ENCODE measurements around the gene NDRG4. TPM values are rescaled to one million over a fixed set of nuclear protein-coding genes. Genes with fewer than 3 reads are reported as not detected.

NDRG4 gene, protein sequence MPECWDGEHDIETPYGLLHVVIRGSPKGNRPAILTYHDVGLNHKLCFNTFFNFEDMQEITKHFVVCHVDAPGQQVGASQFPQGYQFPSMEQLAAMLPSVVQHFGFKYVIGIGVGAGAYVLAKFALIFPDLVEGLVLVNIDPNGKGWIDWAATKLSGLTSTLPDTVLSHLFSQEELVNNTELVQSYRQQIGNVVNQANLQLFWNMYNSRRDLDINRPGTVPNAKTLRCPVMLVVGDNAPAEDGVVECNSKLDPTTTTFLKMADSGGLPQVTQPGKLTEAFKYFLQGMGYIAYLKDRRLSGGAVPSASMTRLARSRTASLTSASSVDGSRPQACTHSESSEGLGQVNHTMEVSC
- total RNA-seq: 290 TPM
- long read RNA-seq, transcript NDRG4-204 (16 exons, 3,626 nt): major isoform, 653 of 1,494 reads
- long read RNA-seq, transcript NDRG4-219 (1 exons, 2,700 nt): minor isoform, 85 of 1,494 reads
- long read RNA-seq, transcript NDRG4-201 (16 exons, 3,324 nt): minor isoform, 469 of 1,494 reads
- long read RNA-seq, partial matches to known transcripts: 75 of 1,494 reads
- long read RNA-seq, other reads (novel, unspliced or antisense): 205 of 1,494 reads

DNA sequence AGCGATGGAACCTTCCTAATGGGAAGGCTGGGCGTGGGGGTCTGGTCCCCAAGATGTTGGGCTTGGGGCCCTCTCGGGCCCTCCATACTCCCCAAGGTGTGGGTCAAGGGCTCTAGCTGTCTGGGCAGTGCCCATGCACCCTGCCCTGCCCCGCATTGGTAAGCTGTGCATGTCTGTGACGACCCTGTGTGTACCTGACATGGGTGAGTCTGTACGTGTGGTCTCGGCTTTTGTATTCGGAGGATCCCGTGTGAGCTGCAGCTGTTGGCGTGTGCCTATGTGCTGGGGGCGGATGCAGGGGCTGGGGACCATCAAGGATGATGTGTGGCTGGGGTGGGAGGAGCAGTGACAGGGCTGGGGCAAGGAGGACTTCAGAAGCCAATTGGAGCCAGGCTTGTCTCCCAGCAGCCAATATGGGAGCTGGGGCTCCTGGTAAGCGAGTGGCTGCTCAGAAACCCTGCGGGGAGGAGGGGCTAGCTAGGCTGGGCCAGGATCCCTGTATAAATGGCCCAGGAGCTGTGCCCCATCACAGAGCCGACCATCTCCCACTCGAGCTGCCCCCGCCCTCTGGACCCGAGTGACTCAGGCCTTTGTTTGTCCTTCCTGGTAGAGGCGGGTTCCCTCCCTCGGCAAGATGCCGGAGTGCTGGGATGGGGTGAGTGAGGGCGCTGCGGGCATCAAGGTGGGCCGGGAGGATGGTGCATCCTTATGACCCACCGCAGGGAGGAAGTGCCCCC lies at the start of gene NDRG4:
Gene NDRG4 (plus strand): TSS at position 529 of the 737 bp plus-strand sequence. CDS start 106 bp downstream, at position 635.
- no peak for ATAC-seq (ENCODE audit: poor library complexity)
- no peak for DNase-seq
- intact Hi-C loops (cut with DNase I): no loop called here

DNA sequence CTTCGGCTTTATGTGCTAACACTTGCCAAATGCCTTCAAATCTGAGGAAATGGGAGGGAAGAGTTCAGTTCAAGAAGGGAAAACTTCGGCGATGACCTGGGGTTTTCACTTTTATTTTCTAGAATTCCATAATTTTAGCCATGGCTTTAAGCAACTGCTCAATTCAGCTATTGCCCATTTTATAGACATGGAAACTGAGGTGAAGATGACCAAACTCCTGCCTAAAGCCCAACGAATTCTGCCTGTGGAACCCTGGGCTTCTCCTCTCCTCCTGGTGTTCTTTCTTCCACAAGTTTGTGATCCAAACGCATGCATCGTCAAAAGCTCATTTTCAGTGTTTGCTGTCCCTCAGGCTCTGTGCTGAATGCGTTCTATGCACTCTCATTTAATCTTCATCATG lies 49.4 kb upstream of the NDRG4 start:
- ATAC-seq (ENCODE audit: poor library complexity) (no peak), DNase-seq (no peak)
- intact Hi-C loops (cut with DNase I): no loop called here

DNA sequence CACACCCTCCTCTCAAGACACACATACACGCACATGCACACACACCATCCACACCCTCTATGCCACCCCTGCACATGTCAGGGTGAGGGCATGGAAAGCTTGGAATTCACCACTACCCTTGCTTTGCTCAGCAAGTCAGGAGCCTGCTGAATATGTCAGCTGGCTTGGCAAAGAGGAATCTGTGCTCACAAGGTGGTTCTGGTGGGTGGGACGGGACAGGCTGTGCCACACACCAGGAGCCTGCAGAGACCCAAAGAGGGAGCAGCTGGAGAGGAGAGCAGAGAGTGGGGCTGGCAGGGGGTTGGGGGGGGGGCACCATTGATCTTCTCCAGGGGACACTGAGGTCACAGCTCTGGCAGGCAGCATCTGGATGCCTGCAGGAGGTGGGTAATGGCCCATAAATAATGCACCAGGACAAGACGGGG lies 48.7 kb upstream of the NDRG4 start:
- DNase-seq (peak; percentile 41), ATAC-seq (ENCODE audit: poor library complexity) (peak; percentile 57)
- intact Hi-C loops (cut with DNase I): no loop called here

DNA sequence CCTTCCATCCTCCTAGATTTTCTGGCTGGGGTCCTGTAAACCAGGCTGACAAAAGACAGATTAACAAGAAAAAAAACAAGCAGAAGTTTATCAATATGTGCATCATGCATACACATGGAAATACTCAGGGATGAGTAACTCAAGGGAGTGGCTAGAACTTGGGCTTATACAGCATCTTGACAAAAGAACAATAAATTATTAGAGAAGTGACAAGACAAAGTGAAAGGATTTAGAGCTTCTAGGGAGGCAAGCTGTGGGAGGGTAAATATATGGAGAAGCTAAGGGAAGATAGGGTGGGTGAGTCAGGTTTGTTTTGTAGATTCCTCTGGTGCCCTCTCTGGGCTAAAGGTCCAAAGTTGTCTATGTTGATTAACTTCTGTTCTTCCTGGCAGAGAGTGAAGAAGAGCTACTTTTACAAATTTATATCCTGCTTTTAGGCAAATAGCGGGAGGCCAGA lies 48.0 kb upstream of the NDRG4 start:
- DNase-seq (no peak), ATAC-seq (ENCODE audit: poor library complexity) (peak; percentile 19)
- intact Hi-C loops (cut with DNase I): no loop called here

DNA sequence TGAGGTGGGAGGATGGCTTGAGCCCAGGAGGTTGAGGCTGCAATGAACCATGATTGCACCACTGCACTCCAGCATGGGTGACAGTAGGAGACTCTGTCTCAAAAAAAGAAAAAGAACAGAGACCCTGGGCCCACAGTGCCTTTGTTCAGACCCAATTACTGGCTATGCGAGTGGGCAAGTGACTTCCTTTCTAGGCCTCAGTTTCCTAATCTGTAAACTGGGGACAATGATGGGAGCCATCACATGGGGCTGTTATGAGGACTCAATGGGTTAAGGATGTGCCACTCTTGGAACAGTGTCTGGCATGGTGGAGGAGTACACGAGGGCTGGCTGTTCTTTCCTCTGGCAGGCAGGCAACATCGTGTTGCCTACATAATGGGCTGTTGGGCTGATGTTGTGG lies 47.3 kb upstream of the NDRG4 start:
- intact Hi-C loops (cut with DNase I): no loop called here
- DNase-seq (no peak), ATAC-seq (ENCODE audit: poor library complexity) (no peak)

DNA sequence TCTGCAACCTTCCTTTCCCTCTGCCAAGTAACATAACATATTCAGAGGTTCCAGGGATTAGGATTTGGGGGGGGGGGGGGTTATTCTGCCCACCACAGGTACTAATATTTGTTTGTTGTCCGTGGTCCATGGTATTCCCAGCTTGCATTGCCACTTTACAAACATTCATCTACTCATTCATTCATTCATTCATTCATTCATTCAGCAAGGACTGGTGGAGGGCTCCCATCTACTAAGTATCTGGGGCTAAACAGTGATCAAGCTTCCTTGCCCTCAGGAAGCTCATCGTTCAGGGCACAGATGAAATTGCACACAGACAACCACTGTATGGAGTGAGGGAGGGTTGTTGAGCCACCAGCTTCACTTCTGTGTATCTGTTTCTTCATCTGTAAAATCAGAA lies 45.8 kb upstream of the NDRG4 start:
- no peak for ATAC-seq (ENCODE audit: poor library complexity)
- intact Hi-C loops (cut with DNase I): no loop called here
- no peak for DNase-seq

DNA sequence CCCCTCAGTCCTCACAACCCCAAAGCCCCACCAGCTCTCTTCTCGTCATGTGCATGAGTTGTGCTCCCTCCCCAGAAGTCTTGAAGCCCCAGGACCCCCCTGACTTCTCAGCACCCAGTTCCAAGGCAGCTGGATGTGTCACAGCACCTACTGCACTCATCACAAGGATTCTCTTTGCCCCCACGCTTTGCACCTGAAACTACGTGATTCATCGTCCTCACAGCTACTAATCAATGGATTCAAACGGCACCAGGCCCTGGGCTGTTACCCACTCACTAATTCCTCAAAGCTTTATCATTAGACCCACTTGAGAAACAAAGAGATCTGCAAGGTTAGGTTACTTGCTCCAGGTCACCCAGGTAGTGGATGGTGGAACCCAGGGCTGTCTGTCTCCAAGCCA lies 45.1 kb upstream of the NDRG4 start:
- intact Hi-C loops (cut with DNase I): no loop called here
- ATAC-seq (ENCODE audit: poor library complexity) (no peak), DNase-seq (no peak)

DNA sequence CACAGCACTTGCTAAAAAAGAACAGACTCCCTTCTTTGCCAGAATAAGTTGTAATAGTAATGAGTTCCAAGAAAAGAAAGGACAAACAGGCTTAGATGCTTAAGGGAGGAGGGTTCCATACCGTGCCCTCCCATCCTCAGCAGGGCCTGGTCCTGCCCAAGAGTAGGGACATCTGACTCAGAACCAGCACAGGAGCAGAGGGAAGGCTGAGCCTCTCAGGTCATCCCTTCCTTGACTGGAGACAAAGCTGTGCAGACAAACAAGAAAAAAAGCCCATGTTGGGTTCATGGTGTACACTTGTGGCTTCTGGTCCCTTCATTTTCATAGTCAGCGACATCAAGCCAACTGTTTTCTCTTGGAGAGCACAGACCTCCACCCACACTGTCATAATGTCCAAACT lies 44.2 kb upstream of the NDRG4 start:
- intact Hi-C loops (cut with DNase I): no loop called here
- no peak for DNase-seq
- ATAC-seq (ENCODE audit: poor library complexity): no peak

DNA sequence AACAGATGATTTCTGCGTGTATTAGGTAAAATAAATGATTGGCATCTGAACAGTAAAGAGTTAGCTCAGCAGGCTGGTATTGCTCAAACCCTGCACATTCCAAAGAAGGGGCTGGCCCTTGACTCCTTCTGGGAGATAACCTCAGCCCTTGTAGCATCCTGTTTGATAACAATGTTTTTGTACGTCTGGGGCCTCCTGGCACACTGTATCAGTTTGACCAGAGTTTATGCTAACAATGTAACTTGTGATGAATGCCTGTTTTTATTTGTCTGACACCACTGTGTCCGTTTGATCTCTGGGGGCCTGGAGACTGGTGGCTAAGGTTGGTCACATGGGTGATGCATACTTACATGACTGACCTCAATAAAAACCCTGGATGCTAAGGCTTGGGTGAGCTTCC lies 43.8 kb upstream of the NDRG4 start:
- intact Hi-C loops (cut with DNase I): no loop called here
- ATAC-seq (ENCODE audit: poor library complexity): no peak
- DNase-seq: no peak

DNA sequence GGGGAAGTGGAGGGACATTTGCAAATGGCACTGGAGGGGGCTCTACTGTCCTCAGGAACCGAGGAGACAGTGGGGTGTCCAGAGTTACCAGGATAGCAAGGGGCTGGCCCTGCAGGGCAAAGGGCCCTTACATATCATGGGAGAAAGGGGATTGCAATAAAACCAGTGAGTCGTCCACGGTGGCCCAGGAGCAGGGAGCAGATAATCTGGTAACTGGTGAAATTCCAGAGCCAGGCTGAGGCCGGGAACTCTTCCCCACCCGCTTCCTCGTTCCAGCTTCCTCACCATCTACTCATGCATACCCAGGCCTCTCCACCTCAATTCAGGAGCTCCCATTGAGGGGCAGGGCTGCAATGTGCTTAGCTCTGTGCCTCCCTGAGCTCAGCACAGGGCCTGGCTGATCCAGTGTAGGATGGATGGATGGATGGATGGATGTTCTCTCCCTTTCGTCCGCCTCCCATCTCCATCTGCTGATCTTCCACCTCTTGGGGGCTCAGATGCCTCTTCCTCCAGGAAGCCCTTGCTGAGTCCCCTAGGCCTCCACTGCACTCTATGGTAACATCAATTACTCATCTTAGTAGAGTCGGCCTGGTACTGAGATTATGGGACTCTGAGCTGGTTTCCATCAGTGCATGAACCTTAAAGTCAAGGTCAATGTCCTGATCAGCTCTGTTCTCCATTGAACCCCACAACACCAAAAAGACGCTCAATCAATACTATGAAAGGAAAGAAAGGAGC lies 41.2 kb upstream of the NDRG4 start:
- intact Hi-C loops (cut with DNase I): no loop called here
- no peak for DNase-seq
- no peak for ATAC-seq (ENCODE audit: poor library complexity)

DNA sequence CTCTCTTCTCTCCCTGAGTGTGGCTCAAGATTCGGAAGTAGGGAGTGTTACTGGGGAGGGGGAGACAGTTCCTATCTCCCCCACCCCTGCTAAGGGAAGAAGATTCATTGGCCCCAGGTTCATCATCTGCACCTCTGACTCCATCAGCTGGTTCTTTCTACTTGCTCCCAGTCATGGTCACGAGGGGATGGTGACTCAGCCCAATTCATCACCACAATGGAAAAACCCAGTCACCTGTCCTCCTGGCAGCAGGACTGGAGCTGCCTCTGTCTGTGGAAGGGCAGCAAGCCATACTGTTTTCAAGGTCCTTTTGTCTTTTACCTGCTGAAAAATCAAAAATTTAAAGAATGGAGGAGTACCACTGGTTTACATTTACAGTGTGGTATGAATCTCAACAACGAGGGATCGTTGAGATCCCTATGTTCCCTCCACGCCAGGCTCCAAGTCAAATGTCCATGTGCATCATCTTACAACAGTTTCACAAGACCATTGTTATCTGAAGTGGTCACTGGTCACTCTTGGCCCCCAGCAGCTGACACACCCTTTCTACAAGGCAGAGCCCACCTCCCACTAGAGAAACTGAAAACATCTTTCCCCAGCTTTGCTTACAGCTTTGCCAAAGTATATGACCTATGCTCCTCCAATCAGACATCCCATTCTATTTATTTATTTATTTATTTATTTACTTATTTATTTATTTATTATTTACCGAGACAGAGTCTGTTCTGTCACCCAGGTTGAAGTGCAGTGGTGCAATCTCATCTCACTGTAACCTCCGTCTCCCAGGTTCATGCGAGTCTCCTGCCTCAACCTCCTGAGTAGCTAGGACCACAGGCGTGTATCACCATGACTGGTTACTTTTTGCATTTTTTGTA lies 40.4 kb upstream of the NDRG4 start:
- DNase-seq: no peak
- ATAC-seq (ENCODE audit: poor library complexity): no peak
- intact Hi-C loops (cut with DNase I): no loop called here

DNA sequence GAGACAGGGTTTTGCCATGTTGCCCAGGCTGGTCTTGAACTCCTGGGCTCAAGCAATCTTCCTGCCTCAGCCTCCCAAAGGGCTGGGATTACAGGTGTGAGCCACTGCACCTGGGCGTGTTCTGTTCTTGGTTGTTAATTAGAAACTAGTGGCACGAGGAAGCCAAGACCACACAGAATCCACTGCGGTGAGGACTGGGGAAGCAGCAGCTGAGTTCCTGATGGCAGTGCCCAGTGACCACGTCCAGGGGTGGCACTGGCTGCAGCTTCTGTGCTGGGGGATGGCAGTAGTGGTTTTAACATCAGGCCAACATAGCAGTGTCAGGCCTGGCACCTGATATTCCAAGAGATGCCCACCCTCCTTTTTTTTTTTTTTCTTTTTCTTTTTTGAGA lies 39.7 kb upstream of the NDRG4 start:
- ATAC-seq (ENCODE audit: poor library complexity) (no peak), DNase-seq (no peak)
- intact Hi-C loops (cut with DNase I): no loop called here

DNA sequence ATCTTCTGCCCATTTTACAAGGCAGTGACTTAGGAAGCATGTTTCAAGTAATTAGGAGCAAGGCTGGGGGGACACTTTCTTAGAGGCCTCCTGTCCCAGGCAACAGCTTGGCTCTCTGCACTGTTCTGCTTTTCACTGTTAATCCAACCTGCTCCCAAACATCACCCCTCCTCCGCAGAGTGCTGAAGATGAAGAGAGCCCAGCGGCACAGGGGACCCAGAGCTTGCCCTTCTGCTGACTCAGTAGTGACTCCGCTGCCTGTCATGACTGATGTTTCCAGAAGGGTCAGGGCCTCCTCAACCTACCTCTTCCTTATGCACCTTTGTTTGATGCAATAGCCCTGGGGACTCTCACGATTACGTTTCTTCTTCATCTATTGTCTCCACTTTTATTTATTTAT lies 38.9 kb upstream of the NDRG4 start:
- intact Hi-C loops (cut with DNase I): no loop called here
- no peak for DNase-seq

DNA sequence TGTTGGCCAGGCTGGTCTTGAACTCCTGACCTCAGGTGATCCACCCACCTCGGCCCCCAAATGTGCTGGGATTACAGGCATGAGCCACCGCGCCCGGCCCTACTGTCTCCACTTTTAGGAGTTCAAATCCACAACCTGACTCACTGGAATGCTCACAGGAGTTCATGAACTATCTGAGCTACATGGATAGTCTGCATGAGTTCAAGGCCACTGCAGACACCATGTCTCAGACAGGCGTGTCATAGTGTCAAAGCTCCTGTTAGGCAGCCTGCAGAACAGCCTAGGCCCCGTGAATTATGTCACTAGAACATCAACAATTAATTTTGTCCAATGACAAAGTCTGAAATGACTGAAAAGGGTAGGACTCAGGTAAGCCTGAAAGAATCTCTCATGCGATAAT lies 38.3 kb upstream of the NDRG4 start:
- intact Hi-C loops (cut with DNase I): no loop called here
- no peak for ATAC-seq (ENCODE audit: poor library complexity)
- DNase-seq: no peak

More for the DNA sequence above, 38.9 kb upstream of the NDRG4 start:
- ATAC-seq (ENCODE audit: poor library complexity): no peak

DNA sequence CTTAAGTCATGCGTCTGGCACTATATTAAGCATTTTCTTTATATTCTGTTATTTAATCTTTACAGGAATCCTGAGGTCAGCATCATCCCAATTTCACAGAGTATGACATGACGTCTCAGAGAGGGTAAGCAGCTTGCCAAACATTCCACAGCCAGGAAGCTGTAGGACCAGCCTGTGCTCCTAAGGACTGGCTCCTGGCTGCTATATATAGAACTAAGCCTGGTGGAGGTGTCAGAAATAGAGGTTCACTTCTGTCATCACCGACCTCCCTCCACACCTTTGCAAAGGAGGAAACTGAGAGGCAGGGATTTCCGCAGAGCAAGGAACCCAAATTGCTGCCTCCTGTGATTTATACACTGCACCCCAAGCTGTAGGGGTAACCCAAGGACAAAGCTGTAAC lies 37.9 kb upstream of the NDRG4 start:
- DNase-seq: no peak
- peak; percentile 69 for ATAC-seq (ENCODE audit: poor library complexity)
- intact Hi-C loops (cut with DNase I): no loop called here

DNA sequence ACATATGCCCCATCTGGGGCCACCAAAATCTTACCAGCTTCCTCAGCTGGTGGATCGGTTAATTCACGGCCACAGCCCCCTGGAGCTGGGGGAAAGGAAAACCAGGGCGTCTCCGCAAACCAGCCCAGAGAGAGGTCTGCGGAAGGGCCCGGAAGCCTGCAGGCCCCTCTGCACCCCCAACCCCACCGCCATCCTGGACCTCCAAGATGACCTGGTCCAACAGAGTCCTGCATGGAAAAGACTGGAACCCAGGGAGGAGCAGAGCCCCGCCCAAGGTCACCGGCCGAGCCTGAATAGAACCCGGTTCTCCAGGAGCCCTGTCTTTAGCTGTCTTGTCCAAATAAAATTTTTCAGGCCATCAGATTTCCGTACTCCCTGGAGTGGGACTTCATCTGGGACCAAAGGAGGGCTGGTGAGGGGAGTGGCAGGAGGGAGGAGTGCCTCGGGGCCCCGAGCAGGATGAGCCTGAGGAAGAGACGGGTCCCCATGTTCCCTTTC lies 37.4 kb upstream of the NDRG4 start:
- no peak for DNase-seq

DNA sequence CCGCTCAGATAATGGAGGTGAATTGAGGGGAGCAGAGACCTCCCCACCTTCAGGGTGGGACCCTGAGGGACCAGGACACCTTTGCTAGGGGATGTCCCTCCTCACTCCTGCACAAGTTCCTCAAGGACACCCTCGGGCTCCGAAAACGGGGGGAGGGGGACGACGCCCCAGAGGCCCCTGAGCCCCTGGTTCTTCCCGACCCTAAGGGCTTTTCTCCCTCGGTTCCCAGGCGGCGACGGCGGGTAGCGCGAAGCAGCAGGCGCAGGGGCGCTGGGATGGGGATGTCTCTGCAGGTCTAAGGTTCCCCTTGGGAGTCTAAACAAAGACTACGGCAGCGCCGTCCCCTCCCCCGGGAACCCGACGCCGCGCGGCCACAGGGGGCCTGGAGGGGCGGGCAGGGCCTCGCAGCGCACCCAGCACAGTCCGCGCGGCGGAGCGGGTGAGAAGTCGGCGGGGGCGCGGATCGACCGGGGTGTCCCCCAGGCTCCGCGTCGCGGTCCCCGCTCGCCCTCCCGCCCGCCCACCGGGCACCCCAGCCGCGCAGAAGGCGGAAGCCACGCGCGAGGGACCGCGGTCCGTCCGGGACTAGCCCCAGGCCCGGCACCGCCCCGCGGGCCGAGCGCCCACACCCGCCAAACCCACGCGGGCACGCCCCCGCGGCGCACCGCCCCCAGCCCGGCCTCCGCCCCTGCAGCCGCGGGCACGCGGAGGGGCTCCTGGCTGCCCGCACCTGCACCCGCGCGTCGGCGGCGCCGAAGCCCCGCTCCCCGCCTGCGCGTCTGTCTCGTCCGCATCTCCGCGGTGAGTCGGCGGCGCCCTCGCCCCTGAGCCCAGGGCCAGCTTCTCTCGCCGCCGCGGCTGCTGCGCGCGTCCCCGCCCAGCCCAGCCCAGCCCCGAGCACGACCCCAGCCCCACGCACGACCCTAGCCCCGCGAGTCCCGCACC lies 36.7 kb upstream of the NDRG4 start:
- ATAC-seq (ENCODE audit: poor library complexity): peak; percentile 55
- DNase-seq: peak; percentile 59
- intact Hi-C loops (cut with DNase I): no loop called here

More for the DNA sequence above, 37.4 kb upstream of the NDRG4 start:
- ATAC-seq (ENCODE audit: poor library complexity): peak; percentile 1
- intact Hi-C loops (cut with DNase I): no loop called here

Data from Right ventricle myocardium superior (tissue), 1 donor.